ENCODE results near the gene GFRA4. TPM values are rescaled to one million over a fixed set of nuclear protein-coding genes. Genes with fewer than 3 reads are reported as not detected.

GFRA4 gene
- total RNA-seq, 2 donors from 2014 or later = not detected

DNA sequence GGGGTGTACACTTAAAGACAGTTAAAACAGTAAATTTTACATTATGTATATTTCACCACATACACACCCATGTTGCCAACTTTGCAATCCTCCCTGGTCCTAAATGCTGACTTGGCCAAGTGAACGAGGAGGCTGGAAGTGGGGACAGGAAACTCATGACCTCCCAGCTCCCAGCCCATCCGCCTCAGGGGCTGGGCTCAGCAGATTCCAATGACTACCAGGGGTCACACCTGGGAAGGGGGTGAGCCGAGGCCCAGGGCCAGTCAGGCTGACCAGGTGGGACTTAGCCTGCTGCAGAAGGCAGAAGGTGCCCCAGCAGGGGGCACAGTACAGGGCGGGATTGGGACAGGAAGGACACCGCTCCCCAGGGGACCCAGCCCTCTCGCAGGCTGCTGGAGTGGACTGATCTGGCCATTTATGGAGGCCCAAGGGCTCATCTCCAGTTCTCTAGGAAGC is 46.8 kb upstream of the GFRA4 start:
- H3K27me3 ChIP-seq (replicated peaks; ENCODE audit: insufficient read depth) = no peaks in the 10 kb centered on the region
- H3K36me3 ChIP-seq = no peaks in the 10 kb centered on the region
- DNase-seq (ENCODE audit: low spot score) (no peak), ATAC-seq (ENCODE audit: insufficient number of reproducible peaks, low FRiP score, low read depth) (no peak)
- TF ChIP-seq, protein P1, sequence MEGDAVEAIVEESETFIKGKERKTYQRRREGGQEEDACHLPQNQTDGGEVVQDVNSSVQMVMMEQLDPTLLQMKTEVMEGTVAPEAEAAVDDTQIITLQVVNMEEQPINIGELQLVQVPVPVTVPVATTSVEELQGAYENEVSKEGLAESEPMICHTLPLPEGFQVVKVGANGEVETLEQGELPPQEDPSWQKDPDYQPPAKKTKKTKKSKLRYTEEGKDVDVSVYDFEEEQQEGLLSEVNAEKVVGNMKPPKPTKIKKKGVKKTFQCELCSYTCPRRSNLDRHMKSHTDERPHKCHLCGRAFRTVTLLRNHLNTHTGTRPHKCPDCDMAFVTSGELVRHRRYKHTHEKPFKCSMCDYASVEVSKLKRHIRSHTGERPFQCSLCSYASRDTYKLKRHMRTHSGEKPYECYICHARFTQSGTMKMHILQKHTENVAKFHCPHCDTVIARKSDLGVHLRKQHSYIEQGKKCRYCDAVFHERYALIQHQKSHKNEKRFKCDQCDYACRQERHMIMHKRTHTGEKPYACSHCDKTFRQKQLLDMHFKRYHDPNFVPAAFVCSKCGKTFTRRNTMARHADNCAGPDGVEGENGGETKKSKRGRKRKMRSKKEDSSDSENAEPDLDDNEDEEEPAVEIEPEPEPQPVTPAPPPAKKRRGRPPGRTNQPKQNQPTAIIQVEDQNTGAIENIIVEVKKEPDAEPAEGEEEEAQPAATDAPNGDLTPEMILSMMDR (IDR thresholded peaks at IDR 0.05) = no peak
- H3K4me1 ChIP-seq (ENCODE audit: control insufficient read depth in 1 of 2, low read depth in 2 of 2) = peaks cover 4 to 12% of the 10 kb centered on the region in 2 donors
- no peak overlapping the region for H3K4me3 ChIP-seq
- no peak overlapping the region for H3K27ac ChIP-seq
- H3K9me3 ChIP-seq = no peaks in the 10 kb centered on the region

DNA sequence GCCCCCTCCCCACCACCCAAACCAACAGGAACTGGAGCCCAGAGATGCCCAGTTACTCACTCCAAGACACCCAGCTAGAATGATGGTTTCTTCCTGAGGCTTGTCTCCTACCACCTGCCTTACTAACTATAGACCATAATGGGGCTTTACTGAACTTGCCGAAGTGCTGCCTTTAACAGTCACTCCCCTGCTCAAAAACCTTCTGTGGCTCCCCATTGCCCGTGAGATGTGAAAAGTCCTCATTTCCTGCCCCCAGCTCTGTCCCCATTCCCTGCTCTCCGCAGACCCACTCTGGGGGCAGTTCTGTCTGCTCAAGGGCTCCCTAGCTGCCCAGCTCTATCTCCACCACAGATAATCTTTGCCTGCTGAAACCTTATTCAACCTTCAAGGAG is 44.3 kb upstream of the GFRA4 start:
- ATAC-seq (ENCODE audit: insufficient number of reproducible peaks, low FRiP score, low read depth) = no peak
- peak overlapping the region in 1 of 2 donors; percentile 43 for H3K27ac ChIP-seq
- no peaks in the 10 kb centered on the region for H3K9me3 ChIP-seq
- H3K27me3 ChIP-seq (replicated peaks; ENCODE audit: insufficient read depth) = no peaks in the 10 kb centered on the region
- H3K4me3 ChIP-seq = no peak overlapping the region
- no peaks in the 10 kb centered on the region for H3K36me3 ChIP-seq
- H3K4me1 ChIP-seq (ENCODE audit: control insufficient read depth in 1 of 2, low read depth in 2 of 2) = peaks cover 4 to 12% of the 10 kb centered on the region in 2 donors
- TF ChIP-seq, protein P1 (IDR thresholded peaks at IDR 0.05) = no peak
- no peak for DNase-seq (ENCODE audit: low spot score)

DNA sequence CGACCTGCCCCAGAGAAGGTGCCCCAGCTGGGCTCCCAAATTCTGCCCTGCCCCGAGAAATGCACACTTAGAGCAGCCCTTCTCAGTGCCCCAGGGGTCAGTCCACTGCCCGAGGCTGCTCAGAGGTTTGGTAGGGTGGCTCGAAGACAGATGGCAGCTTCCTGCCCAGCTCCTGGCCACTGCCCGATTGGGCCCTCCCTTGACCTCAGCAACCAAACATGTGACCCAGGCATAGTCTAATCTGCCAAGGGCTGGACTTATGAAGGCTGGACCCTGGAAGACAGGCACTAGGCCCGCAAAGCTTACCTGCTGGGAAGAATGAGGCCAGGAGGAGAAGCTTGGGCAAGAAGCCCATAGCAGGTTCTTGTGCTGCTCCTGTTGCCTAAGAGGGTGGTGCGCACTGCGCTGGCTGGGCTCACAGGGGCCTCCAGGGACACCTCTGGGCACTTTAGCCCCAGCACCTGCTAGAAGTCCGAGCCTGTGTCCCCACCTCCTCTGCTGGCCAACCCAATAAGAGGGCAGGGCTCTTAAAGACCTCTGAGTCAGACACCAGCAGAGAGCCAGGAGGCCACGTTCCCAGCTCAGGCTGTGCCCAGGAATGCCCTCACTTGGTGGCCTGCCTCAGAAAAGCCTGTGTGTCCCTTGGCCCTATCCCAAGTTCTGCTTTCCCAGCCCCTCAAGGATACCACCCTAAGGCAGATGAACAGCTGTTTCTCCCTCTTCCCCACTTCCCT is 43.7 kb upstream of the GFRA4 start:
- Histone ChIP-seq H3K4me1 (ENCODE audit: control insufficient read depth in 1 of 2, low read depth in 2 of 2) (peaks cover 4 to 12% of the 10 kb centered on the region in 2 donors), H3K27ac (peak overlapping the region; percentile 2 to 43), H3K27me3 (replicated peaks; ENCODE audit: insufficient read depth) (no peaks in the 10 kb centered on the region), H3K9me3 (no peaks in the 10 kb centered on the region), H3K36me3 (no peaks in the 10 kb centered on the region), H3K4me3 (no peak overlapping the region)
- ATAC-seq (ENCODE audit: insufficient number of reproducible peaks, low FRiP score, low read depth) (peak; percentile 61), DNase-seq (ENCODE audit: low spot score) (peak; percentile 39)
- TF ChIP-seq, protein P1 (IDR thresholded peaks at IDR 0.05) = no peak

GRCh38 chr20:3705970-3706739 is 43.0 kb upstream of the GFRA4 start:
- H3K36me3 ChIP-seq = no peaks in the 10 kb centered on the region

More at GRCh38 chr20:3705970-3706739, 43.0 kb upstream of the GFRA4 start:
- Histone ChIP-seq H3K4me1 (ENCODE audit: control insufficient read depth in 1 of 2, low read depth in 2 of 2) (peaks cover 4 to 12% of the 10 kb centered on the region in 2 donors), H3K27me3 (replicated peaks; ENCODE audit: insufficient read depth) (no peaks in the 10 kb centered on the region), H3K9me3 (no peaks in the 10 kb centered on the region), H3K27ac (peak overlapping the region in 1 of 2 donors; percentile 2), H3K4me3 (no peak overlapping the region)
- TF ChIP-seq, protein P1 (IDR thresholded peaks at IDR 0.05) = no peak
- DNase-seq (ENCODE audit: low spot score) = no peak
- ATAC-seq (ENCODE audit: insufficient number of reproducible peaks, low FRiP score, low read depth) = no peak

All from thoracic aorta (tissue), 2 donors.